Non-pigmented ciliary epithelial cell (primary cell): ENCODE results near the gene CST3.

ENCODE experiments used
- DNase-seq: peaks from one replicate; pipeline ENCODE4 v3.0.0-alpha.2; 2010; ENCODE audit warnings: low read depth

The CST3 gene

GRCh38 chr20:23601715-23602114 is 36.0 kb downstream of the CST3 start:
- DNase-seq, result no peak

GRCh38 chr20:23598481-23598880 is 39.3 kb downstream of the CST3 start:
- no peak for DNase-seq

DNA sequence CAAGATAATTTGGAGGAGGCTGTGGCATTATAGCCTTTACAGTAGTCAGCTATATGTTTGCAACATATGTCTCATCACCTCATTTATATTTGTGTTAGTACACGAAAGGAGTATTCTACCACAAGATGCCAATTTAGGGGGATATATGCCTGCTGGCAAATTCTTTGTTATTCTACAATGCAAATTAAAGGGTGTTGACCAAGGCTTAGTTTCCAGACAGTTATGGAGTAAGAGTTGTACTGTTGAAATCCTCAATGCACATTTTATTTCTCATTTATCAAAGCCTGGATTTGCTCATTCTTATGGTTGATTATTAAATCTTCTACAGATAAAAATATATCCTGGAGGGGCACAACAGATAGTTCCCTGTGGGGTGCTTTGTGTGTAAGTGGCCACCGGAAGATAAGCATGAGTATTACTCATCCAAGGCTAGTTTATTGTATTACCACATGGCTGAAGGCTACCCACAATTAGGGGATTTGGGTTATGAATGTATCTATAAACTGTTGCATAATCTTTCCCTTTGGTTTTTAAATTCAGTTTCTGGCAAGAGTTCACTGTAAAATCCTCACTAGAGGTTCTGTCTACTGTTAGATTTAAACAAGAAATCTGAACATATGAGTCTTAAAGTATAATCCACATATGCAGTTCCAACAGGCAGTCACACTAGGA is 41.0 kb downstream of the CST3 start:
- DNase-seq, result no peak

- DNase-seq, result no peak
Measured at GRCh38 chr20:23595941-23596340, 41.8 kb downstream of the CST3 start.

DNA sequence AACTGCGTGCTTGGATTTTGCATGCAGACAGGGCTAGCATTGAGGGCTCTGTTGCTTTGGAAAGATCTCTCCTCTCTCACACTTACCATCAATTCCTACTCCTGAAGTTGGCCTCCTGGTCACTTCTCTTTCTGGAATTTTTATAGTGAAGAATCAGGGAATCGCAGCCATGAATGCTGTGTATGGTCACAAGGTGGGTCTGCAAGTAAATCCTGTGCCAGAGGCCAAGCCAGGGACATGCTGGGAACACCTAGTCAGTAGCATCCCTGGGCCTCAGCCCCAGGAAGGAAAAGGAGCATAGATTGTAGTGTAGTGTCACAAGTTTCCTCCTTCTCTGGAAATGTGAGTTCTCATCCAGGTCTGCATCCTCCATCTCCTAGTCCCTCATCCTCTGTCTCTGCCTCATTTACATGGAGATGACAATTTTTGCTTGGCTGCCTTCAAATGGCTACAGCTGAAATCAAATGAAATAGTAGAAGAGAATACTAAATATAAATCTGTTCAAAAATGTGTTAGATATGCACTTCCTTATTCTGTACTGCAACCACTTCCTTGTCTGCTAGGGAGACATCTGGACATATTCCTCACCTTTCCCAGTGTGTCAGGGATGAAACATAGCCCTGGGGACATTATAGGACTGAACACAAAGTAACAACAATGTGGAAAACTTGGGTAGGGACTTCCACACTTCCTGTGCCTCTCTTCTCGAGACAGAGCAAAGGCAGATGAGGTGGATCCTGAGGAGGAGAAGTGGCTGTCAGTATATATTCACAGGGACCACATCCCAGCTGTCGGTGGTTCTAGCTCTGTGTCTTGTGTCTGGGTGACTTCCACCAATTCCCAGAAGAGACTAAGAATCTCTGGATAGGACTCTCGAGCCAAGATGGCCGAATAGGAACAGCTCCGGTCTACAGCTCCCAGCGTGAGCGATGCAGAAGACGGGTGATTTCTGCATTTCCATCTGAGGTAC is 49.0 kb downstream of the CST3 start:
- no peak for DNase-seq

DNA sequence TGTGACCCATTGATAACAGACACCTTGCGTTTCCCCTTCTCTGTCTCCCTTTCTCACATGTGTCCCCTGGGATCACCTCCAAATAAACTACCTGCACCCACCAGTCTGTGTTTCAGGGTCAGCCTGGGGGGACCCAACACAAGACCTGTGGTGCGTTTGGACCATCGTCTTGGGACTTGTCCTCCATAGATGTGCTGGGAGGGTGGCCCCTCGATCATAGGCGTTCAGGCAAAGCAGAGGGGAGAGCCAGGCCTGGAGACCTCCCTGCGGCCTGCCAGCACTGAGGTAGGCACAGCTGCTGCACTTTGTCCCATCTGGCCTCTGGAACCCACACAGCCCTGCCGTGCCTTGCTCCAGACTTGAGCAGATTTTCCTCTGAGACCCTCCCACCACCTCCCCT is 50.1 kb downstream of the CST3 start:
- DNase-seq, result no peak

DNA sequence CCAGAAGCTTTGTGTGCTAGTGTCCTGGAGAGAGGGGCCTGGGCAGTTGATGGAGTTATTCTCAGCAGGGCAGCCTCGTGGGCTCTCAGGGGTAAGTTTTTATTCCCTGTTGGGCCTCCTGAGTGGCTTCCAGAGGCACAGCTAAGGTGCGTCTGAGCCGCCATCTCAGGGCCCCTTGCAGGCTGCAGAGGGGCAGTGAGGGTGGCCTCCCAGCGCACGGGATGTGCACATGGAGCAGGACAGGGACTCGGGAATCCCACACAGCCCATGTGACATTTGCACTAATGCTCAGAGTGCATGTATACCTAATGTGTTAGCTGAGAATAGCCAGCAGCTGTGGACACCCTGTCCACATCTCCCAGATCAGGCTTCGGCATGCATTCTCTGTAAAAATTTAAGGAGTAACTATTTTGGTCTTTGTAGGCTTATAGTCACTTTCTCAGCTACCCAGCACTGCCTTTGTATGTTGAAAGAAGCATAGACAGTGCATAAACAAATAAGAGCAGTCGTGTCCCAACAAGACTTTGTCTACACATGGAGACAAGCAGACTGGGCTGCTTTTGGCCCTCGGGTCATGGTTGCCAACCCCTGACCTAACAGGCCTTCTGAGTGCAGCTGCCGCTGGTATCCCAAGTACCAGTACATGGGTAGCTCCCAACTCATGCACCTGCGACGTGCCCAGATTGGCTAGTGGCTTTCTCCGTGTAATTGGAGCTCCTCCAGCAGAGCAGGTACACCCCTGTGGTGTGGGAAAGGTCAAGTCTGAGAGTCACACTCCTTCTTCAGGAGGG is 50.8 kb downstream of the CST3 start:
- DNase-seq, result no peak

- no peak for DNase-seq
Measured at GRCh38 chr20:23585808-23586734, 51.7 kb downstream of the CST3 start.

DNA sequence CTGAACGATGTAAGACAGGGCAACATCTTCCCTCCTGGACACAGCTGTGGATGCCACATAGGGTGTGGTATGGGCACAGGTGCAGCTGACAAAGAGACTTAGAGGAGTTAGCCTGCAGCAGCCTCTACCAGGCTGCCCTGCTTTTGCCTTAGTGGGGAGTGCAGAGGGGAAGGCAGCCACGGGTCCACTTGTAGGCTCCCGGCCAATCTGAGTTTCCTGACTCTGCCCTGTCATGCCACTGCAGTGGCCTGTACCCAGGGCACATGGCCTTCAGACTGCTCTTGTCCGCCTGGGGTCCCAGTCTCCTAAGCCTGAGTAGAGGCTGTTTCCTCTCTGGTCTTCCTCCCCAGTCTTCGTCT is 52.3 kb downstream of the CST3 start:
- no peak for DNase-seq

GRCh38 chr20:23584434-23585199 is 53.1 kb downstream of the CST3 start:
- DNase-seq, result no peak
